Thoracic aorta (tissue), 2 donors: Measurements from ENCODE around the gene RGS17. TPM values are rescaled to one million over a fixed set of nuclear protein-coding genes. Genes with fewer than 3 reads are reported as not detected.
A peak's percentile ranks its signal among the peaks of the same experiment; 100 is the strongest.

ENCODE experiments used
- ATAC-seq: fragments of 150-250 bp; one replicate; pipeline ENCODE4 v1.8.0; 2017; ENCODE audit warnings: low read depth; ENCODE audit not compliant: insufficient number of reproducible peaks, low FRiP score
- DNase-seq: peaks from one replicate; pipeline ENCODE4 v3.0.0-alpha.2; 2020; ENCODE audit warnings: low spot score
- H3K27ac ChIP-seq, 2 donors: fragments of 200-600 bp; sonication (generic); 1 replicate in 1 of 2; 2 replicates in 1 of 2; pipeline ENCODE4 v1.5.1; 2016; ENCODE audit warnings: mild to moderate bottlenecking in 2 of 2, moderate library complexity in 2 of 2
- H3K27me3 ChIP-seq: fragments of 200-600 bp; sonication (generic); replicated peaks from 2 replicates; pipeline ENCODE4 v1.6.0; 2016; ENCODE audit warnings: mild to moderate bottlenecking; ENCODE audit not compliant: insufficient read depth
- H3K36me3 ChIP-seq: fragments of 200-600 bp; sonication (generic); one replicate; pipeline ENCODE4 v1.5.1; 2016
- H3K4me1 ChIP-seq, 2 donors: fragments of 200-600 bp; sonication (generic); 1 replicate in 1 of 2; 2 replicates in 1 of 2; pipeline versions ENCODE4 v1.5.1 to v1.6.0; 2016; ENCODE audit warnings: low read depth in 2 of 2, mild to moderate bottlenecking in 1 of 2; ENCODE audit not compliant: control insufficient read depth in 1 of 2
- H3K4me3 ChIP-seq: fragments of 200-600 bp; sonication (generic); 2 replicates; pipeline ENCODE4 v1.5.1; 2016; ENCODE audit warnings: mild to moderate bottlenecking
- H3K9me3 ChIP-seq: fragments of 200-600 bp; sonication (generic); 2 replicates; pipeline ENCODE4 v1.5.1; 2016
- CTCF ChIP-seq: fragments of 200-600 bp; sonication (generic); IDR thresholded peaks from one replicate; pipeline ENCODE4 v1.5.1; 2019; ENCODE audit warnings: antibody characterized with exemption
- total RNA-seq, 2 donors: library from RNA; depleted of rRNA; stranded (reverse); fragments of >200 nt; gene quantifications; one replicate each; pipeline versions ENCODE4 v1.1.0 to v1.2.3, GENCODE V29; 2016

Gene RGS17
- total RNA-seq, 2 donors from 2014 or later = 3.4 to 3.7 TPM

GRCh38 chr6:153073841-153074240 lies 57.2 kb downstream of the RGS17 start:
- peaks cover 0 to 4% of the 10 kb centered on the region in 2 donors for H3K4me1 ChIP-seq
- ATAC-seq (no peak), DNase-seq (no peak)
- H3K9me3 ChIP-seq = no peaks in the 10 kb centered on the region
- H3K4me3 ChIP-seq = no peak overlapping the region
- H3K27me3 ChIP-seq = no peaks in the 10 kb centered on the region
- H3K27ac ChIP-seq = no peak overlapping the region
- H3K36me3 ChIP-seq = no peaks in the 10 kb centered on the region
- TF ChIP-seq CTCF = no peak

- H3K9me3 ChIP-seq = no peaks in the 10 kb centered on the region
- DNase-seq = no peak
- no peak for ATAC-seq
- peaks cover 0 to 4% of the 10 kb centered on the region in 2 donors for H3K4me1 ChIP-seq
- no peaks in the 10 kb centered on the region for H3K27me3 ChIP-seq
- H3K36me3 ChIP-seq = no peaks in the 10 kb centered on the region
- H3K4me3 ChIP-seq = no peak overlapping the region
- TF ChIP-seq CTCF = no peak
- H3K27ac ChIP-seq = no peak overlapping the region
Measured at GRCh38 chr6:153070756-153071155, 60.3 kb downstream of the RGS17 start.

- no peaks in the 10 kb centered on the region for H3K27me3 ChIP-seq
- peak; percentile 20 for ATAC-seq
- H3K4me3 ChIP-seq = no peak overlapping the region
- H3K36me3 ChIP-seq = no peaks in the 10 kb centered on the region
- no peaks in the 10 kb centered on the region for H3K9me3 ChIP-seq
- TF ChIP-seq CTCF = no peak
- H3K27ac ChIP-seq = no peak overlapping the region
- no peak for DNase-seq
- no peaks in the 10 kb centered on the region for H3K4me1 ChIP-seq
Measured at GRCh38 chr6:153069897-153070296, 61.2 kb downstream of the RGS17 start.

GRCh38 chr6:153065222-153065621 lies 65.9 kb downstream of the RGS17 start:
- DNase-seq = no peak
- Histone ChIP-seq H3K4me1 (peaks cover 0 to 9% of the 10 kb centered on the region in 2 donors), H3K27ac (no peak overlapping the region), H3K36me3 (no peaks in the 10 kb centered on the region), H3K27me3 (no peaks in the 10 kb centered on the region), H3K4me3 (no peak overlapping the region), H3K9me3 (no peaks in the 10 kb centered on the region)
- TF ChIP-seq CTCF = no peak
- no peak for ATAC-seq

GRCh38 chr6:153063936-153064335 lies 67.1 kb downstream of the RGS17 start:
- ATAC-seq (no peak), DNase-seq (no peak)
- H3K4me1 ChIP-seq = peaks cover 0 to 18% of the 10 kb centered on the region in 2 donors
- H3K27ac ChIP-seq = no peak overlapping the region
- no peaks in the 10 kb centered on the region for H3K27me3 ChIP-seq
- no peak for TF ChIP-seq CTCF
- H3K9me3 ChIP-seq = no peaks in the 10 kb centered on the region
- no peaks in the 10 kb centered on the region for H3K36me3 ChIP-seq
- no peak overlapping the region for H3K4me3 ChIP-seq
